Measurements from ENCODE around the gene KCTD1.

KCTD1 gene

GRCh38 chr18:26429535-26430226, 118.7 kb downstream of the KCTD1 start:
- no peaks in the 10 kb centered on the region for H3K36me3 Mint-ChIP-seq (ENCODE audit: low read depth)
- H3K9me3 Mint-ChIP-seq = no peaks in the 10 kb centered on the region
- H3K27ac Mint-ChIP-seq = peak overlapping the region; percentile 55 to 68 (median 65)
- H3K27me3 Mint-ChIP-seq (ENCODE audit: low read depth) = peaks cover 4% of the 10 kb centered on the region
- no peak overlapping the region for H3K4me3 Mint-ChIP-seq
- no peak for TF ChIP-seq CTCF (IDR thresholded peaks at IDR 0.05; ENCODE audit: unreplicated experiment in 3 of 3)
- peaks cover 14% of the 10 kb centered on the region for H3K4me1 Mint-ChIP-seq

- Mint-ChIP-seq H3K27me3 (ENCODE audit: low read depth) (no peaks in the 10 kb centered on the region), H3K4me1 (peaks cover 9% of the 10 kb centered on the region), H3K36me3 (ENCODE audit: low read depth) (no peaks in the 10 kb centered on the region), H3K9me3 (no peaks in the 10 kb centered on the region), H3K27ac (peak overlapping the region in 1 of 3 experiments; percentile 5), H3K4me3 (no peak overlapping the region)
- no peak for TF ChIP-seq CTCF (IDR thresholded peaks at IDR 0.05; ENCODE audit: unreplicated experiment in 3 of 3)
Observed at GRCh38 chr18:26425148-26425531, 123.2 kb downstream of the KCTD1 start.

GRCh38 chr18:26424428-26425147, 123.8 kb downstream of the KCTD1 start:
- no peak overlapping the region for H3K4me3 Mint-ChIP-seq
- H3K4me1 Mint-ChIP-seq = peaks cover 5% of the 10 kb centered on the region
- TF ChIP-seq CTCF (IDR thresholded peaks at IDR 0.05; ENCODE audit: unreplicated experiment in 3 of 3) = no peak
- H3K27me3 Mint-ChIP-seq (ENCODE audit: low read depth) = no peaks in the 10 kb centered on the region
- H3K27ac Mint-ChIP-seq = no peak overlapping the region
- H3K9me3 Mint-ChIP-seq = no peaks in the 10 kb centered on the region
- no peaks in the 10 kb centered on the region for H3K36me3 Mint-ChIP-seq (ENCODE audit: low read depth)

GRCh38 chr18:26422472-26423162, 125.7 kb downstream of the KCTD1 start:
- Mint-ChIP-seq H3K36me3 (ENCODE audit: low read depth) (no peaks in the 10 kb centered on the region), H3K4me1 (no peaks in the 10 kb centered on the region), H3K27ac (peak overlapping the region in 1 of 3 experiments; percentile 83), H3K27me3 (ENCODE audit: low read depth) (no peaks in the 10 kb centered on the region), H3K9me3 (no peaks in the 10 kb centered on the region), H3K4me3 (no peak overlapping the region)
- TF ChIP-seq CTCF (IDR thresholded peaks at IDR 0.05; ENCODE audit: unreplicated experiment in 3 of 3) = no peak

- Mint-ChIP-seq H3K9me3 (no peaks in the 10 kb centered on the region), H3K4me1 (no peaks in the 10 kb centered on the region), H3K27ac (peak overlapping the region in 1 of 3 experiments; percentile 83), H3K4me3 (no peak overlapping the region), H3K36me3 (ENCODE audit: low read depth) (no peaks in the 10 kb centered on the region), H3K27me3 (ENCODE audit: low read depth) (peaks cover 3% of the 10 kb centered on the region)
- TF ChIP-seq CTCF (IDR thresholded peaks at IDR 0.05; ENCODE audit: unreplicated experiment in 3 of 3) = no peak
Observed at GRCh38 chr18:26421931-26422330, 126.4 kb downstream of the KCTD1 start.

Data from nephron (organoid).